BLaER1 treated with 17β-estradiol and CSF1 and Interleukin-3, amounts not matched to agents 10 nM and 100 nM (cell line): Measurements from ENCODE around the gene TRMU.

ENCODE experiments used
- H3K27ac ChIP-seq, 11 experiments: shearing (Covaris generic); formaldehyde crosslinking; 2 replicates each; pipeline ENCODE4 v1.8.1; 2022
- H3K27me3 ChIP-seq, 11 experiments: shearing (Covaris generic); formaldehyde crosslinking; 2 replicates each; pipeline ENCODE4 v1.8.1; 2022
- H3K36me3 ChIP-seq, 11 experiments: shearing (Covaris generic); formaldehyde crosslinking; 2 replicates each; pipeline ENCODE4 v1.8.1; 2022
- H3K4me1 ChIP-seq, 10 experiments: shearing (Covaris generic); formaldehyde crosslinking; 2 replicates each; pipeline ENCODE4 v1.8.1; 2022
- H3K4me2 ChIP-seq, 11 experiments: shearing (Covaris generic); formaldehyde crosslinking; 2 replicates each; pipeline ENCODE4 v1.8.1; 2022
- H3K4me3 ChIP-seq, 10 experiments: shearing (Covaris generic); formaldehyde crosslinking; 2 replicates each; pipeline ENCODE4 v1.8.1; 2022
- H3K9ac ChIP-seq, 11 experiments: shearing (Covaris generic); formaldehyde crosslinking; 2 replicates each; pipeline ENCODE4 v1.8.1; 2022
- H3K9me3 ChIP-seq, 11 experiments: shearing (Covaris generic); formaldehyde crosslinking; replicated peaks in 1 of 11; 2 replicates each; pipeline ENCODE4 v1.8.1; 2022
- H4K20me1 ChIP-seq, 11 experiments: shearing (Covaris generic); formaldehyde crosslinking; 2 replicates each; pipeline ENCODE4 v1.8.1; 2022
- Cebpa-rat ChIP-seq, 11 experiments: shearing (Covaris generic); IDR thresholded peaks; 2 replicates each; pipeline ENCODE4 v1.8.1; 2022

TRMU gene

DNA sequence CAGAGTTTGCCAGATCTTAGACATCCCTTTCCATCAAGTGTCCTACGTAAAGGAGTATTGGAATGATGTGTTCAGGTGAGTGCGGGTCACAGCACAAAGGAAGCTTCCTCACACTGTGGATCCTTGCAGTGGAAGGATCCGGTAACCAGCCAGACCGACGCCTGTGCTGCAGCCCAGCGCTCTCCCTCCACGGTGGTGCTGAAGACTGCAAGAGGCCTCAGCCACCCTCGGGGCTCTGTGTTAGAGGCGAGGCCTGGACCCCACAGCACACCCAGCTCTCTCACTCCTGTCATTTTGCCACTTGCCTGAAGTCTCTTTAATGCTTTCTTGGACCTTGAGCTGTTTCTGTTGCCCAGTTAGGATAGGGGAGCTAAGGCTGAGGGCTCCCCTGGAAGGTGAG, 2.4 kb downstream of the TRMU start:
- Histone ChIP-seq H3K36me3 (peaks cover 54 to 70% (median 63%) of the 10 kb centered on the region in 11 experiments), H3K9ac (0 out of 22 replicates have a peak overlapping the region, but pooled peaks of 3 of the 11 experiments have one; percentile 4 to 90 (median 6)), H3K4me2 (no peak overlapping the region; a peak in 1 of 22 replicates), H3K9me3 (no peaks in the 10 kb centered on the region), H3K4me1 (peaks cover 19 to 24% (median 22%) of the 10 kb centered on the region in 10 experiments), H3K27me3 (no peaks in the 10 kb centered on the region), H4K20me1 (peaks cover 18 to 66% (median 51%) of the 10 kb centered on the region in 11 experiments; a peak in 20 of 22 replicates), H3K27ac (no peak overlapping the region), H3K4me3 (no peak overlapping the region)
- no peak for TF ChIP-seq Cebpa-rat (IDR thresholded peaks at IDR 0.05)

DNA sequence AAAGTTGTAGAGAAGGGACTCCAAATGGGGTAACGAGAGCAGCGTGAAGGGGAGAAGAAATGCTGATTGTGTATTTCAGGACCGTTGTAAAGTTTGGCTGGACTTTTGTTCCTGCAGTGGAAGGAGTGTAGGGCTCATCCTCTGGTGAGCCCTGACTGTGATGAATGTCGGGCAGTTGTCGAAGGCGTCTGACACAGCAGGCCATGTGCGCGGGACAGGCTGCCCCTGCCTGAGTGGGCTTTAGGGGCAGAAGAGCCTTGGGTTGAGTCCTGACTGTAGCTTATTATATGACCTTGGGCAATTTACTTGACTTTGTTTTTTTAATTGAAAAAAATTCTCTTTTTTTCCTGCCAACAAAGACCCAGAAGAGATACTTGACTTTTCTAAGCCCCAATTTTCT, 3.1 kb downstream of the TRMU start:
- peaks cover 62 to 70% (median 64%) of the 10 kb centered on the region in 11 experiments for H3K36me3 ChIP-seq
- no peak for TF ChIP-seq Cebpa-rat (IDR thresholded peaks at IDR 0.05)

DNA sequence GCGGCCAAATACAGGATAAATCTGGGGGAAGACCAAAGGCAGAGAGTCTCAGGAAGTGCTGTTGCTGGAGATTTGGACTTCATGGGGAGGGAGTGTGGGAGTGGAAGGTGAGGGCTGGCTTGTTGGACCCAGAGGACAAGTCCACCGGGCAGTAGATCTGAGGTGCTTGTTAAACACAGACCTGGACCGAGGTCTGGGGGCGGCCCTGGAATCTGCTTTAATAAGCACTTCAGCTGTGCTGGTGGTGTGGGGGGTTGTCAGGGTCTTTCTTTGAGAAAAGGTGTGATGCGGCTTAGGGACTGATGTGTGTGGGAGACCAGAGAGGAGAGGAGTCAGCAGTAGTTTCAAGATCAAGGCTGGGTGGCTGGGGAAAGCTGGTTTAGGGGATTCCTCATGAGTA, 4.4 kb downstream of the TRMU start:
- Histone ChIP-seq H3K9me3 (no peaks in the 10 kb centered on the region), H4K20me1 (peaks cover 21 to 86% (median 70%) of the 10 kb centered on the region in 11 experiments; a peak in 20 of 22 replicates), H3K9ac (no peak overlapping the region), H3K27ac (no peak overlapping the region), H3K4me3 (no peak overlapping the region), H3K36me3 (peaks cover 75 to 81% (median 77%) of the 10 kb centered on the region in 11 experiments), H3K27me3 (no peaks in the 10 kb centered on the region), H3K4me2 (no peak overlapping the region), H3K4me1 (peaks cover 12 to 17% (median 15%) of the 10 kb centered on the region in 10 experiments)
- no peak for TF ChIP-seq Cebpa-rat (IDR thresholded peaks at IDR 0.05)

More for the DNA sequence above, 3.1 kb downstream of the TRMU start:
- Histone ChIP-seq H3K9me3 (no peaks in the 10 kb centered on the region), H3K4me2 (no peak overlapping the region), H3K9ac (peak overlapping the region in 2 of 11 experiments; percentile 9 to 10; a peak in 1 of 22 replicates), H4K20me1 (peaks cover 21 to 73% (median 59%) of the 10 kb centered on the region in 11 experiments; a peak in 20 of 22 replicates), H3K4me1 (peaks cover 19 to 24% (median 22%) of the 10 kb centered on the region in 10 experiments), H3K27me3 (no peaks in the 10 kb centered on the region), H3K4me3 (no peak overlapping the region), H3K27ac (no peak overlapping the region)

DNA sequence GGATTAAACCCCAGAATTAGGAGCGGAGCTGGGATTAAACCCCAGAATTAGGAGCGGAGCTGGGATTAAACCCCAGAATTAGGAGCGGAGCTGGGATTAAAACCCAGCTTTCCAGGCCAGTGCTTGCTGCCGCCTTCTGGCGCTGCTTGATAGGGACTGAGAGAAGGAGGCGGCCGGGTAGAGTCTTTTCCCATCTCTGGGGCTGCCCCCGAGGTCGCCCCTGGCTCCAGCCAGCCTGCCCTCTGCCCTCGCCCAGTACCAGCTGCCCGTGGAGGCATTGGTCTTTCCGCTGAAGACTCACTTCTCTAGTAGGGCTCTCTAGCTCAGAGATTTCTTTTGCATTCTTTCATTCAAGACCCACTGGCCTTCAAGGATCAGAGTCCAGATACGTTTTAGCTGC, 5.2 kb downstream of the TRMU start:
- H3K9me3 ChIP-seq: no peaks in the 10 kb centered on the region
- no peak overlapping the region for H3K4me2 ChIP-seq
- H4K20me1 ChIP-seq: peaks cover 26 to 93% (median 73%) of the 10 kb centered on the region in 11 experiments; a peak in 20 of 22 replicates
- H3K27ac ChIP-seq: no peak overlapping the region
- H3K36me3 ChIP-seq: peaks cover 82 to 88% (median 85%) of the 10 kb centered on the region in 11 experiments
- H3K4me1 ChIP-seq: peaks cover 10 to 15% (median 13%) of the 10 kb centered on the region in 10 experiments
- H3K27me3 ChIP-seq: no peaks in the 10 kb centered on the region
- H3K4me3 ChIP-seq: no peak overlapping the region
- H3K9ac ChIP-seq: no peak overlapping the region
- TF ChIP-seq Cebpa-rat (IDR thresholded peaks at IDR 0.05): no peak

DNA sequence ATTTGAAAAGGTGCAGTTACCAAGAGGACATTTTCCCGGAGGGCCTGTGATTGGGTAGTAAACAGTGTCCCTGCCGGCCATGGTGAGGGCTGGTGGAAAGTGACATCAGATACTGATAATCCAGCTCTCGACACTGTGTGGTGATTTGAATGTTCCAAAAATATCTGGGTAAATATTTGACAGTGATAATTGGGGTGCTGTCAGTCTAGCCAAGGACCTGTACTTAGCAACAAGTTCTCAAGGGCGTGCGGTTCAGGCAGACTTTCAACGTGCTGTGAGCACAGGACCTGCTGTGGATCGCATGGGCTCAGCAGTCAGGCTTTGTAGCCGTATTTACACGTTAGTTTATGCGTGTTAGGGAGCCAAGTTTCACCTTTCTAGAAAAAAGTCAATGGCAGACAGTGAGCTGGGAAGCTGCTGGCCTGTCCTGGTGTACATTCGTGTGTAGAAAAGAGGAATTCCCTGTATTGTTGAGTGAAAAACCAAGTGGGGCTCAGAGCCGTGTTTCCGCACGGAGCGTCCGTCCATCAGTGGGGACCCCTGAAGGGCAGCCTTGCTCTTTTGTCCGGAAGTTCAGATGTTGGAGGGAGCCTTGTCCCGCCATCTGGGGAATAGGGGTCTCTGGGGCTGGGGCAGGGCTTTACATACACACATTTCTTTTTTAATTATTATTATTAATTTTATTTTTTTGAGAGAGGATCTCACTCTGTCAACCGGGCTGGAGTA, 11.3 kb downstream of the TRMU start:
- no peak for TF ChIP-seq Cebpa-rat (IDR thresholded peaks at IDR 0.05)
- no peaks in the 10 kb centered on the region for H3K9me3 ChIP-seq
- no peak overlapping the region for H3K4me2 ChIP-seq
- H3K4me1 ChIP-seq: peaks cover 0 to 7% (median 3%) of the 10 kb centered on the region in 10 experiments; a peak in 7 of 20 replicates
- peaks cover 27 to 99% (median 91%) of the 10 kb centered on the region in 11 experiments; a peak in 21 of 22 replicates for H4K20me1 ChIP-seq
- H3K27ac ChIP-seq: no peak overlapping the region
- H3K4me3 ChIP-seq: no peak overlapping the region
- no peaks in the 10 kb centered on the region for H3K27me3 ChIP-seq
- peaks cover 99 to 100% (median 100%) of the 10 kb centered on the region in 11 experiments for H3K36me3 ChIP-seq
- no peak overlapping the region for H3K9ac ChIP-seq

DNA sequence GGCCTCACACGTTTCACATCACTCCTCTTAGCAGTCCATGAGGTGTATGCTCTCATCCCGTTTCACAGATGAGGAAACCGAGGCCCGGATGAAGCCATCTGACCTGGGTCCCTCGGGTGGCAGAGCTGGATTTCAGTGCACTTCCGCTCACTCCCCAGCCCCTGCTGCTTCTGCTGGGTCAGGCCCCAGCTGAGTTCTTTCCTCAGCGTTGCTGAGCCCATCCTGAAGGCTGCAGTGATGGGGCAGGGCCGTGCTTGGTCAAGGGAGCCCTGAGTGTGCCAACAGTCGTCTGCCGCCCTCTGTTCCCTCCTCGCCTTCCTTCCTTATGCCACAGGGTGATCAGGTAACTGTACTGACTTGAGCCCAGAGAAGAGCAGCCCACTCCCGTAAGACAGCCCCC, 12.1 kb downstream of the TRMU start:
- peaks cover 99 to 100% (median 100%) of the 10 kb centered on the region in 11 experiments for H3K36me3 ChIP-seq
- TF ChIP-seq Cebpa-rat (IDR thresholded peaks at IDR 0.05): no peak

DNA sequence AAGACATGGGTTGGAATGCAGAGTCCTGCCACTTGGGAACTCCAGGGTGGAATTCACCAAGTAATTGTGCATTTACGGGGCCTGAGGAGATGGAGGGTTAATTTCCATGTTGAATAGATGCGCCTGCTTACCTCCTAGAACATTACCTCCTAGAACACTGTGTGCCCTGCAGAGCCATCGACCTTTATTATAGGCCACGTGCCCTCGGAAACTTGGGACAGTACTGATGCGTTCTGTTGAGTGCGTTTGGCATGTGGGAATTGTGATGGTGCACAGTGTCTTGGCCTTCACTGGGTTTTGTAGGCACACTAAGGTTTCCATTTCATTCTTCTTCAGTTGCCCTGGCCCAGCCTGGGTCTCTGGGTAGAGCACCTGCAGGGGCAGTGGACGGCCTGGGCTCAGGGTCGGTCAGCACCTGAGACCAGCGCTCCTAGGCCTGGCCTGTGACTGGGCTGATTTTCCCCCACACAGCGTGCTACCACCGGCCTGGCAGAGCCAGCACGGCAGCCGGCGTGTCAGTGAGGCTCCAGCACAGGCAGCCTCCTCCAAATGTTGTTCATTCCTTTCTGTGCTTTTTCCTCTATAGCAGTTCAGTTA, 12.7 kb downstream of the TRMU start:
- no peak overlapping the region for H3K9ac ChIP-seq
- no peak overlapping the region for H3K4me2 ChIP-seq
- H3K9me3 ChIP-seq: no peaks in the 10 kb centered on the region
- peaks cover 97 to 100% (median 100%) of the 10 kb centered on the region in 11 experiments for H3K36me3 ChIP-seq
- H3K4me1 ChIP-seq: peaks cover 0 to 20% (median 17%) of the 10 kb centered on the region in 10 experiments; a peak in 16 of 20 replicates
- peaks cover 33 to 99% (median 91%) of the 10 kb centered on the region in 11 experiments; a peak in 21 of 22 replicates for H4K20me1 ChIP-seq
- no peak for TF ChIP-seq Cebpa-rat (IDR thresholded peaks at IDR 0.05)
- H3K27me3 ChIP-seq: no peaks in the 10 kb centered on the region
- H3K4me3 ChIP-seq: no peak overlapping the region
- no peak overlapping the region for H3K27ac ChIP-seq

More for the DNA sequence above, 12.1 kb downstream of the TRMU start:
- Histone ChIP-seq H3K9ac (no peak overlapping the region), H3K4me2 (no peak overlapping the region), H3K4me3 (no peak overlapping the region), H3K27ac (no peak overlapping the region), H3K27me3 (no peaks in the 10 kb centered on the region), H3K9me3 (no peaks in the 10 kb centered on the region), H4K20me1 (peaks cover 28 to 99% (median 91%) of the 10 kb centered on the region in 11 experiments; a peak in 21 of 22 replicates), H3K4me1 (peaks cover 0 to 15% (median 11%) of the 10 kb centered on the region in 10 experiments; a peak in 16 of 20 replicates)

DNA sequence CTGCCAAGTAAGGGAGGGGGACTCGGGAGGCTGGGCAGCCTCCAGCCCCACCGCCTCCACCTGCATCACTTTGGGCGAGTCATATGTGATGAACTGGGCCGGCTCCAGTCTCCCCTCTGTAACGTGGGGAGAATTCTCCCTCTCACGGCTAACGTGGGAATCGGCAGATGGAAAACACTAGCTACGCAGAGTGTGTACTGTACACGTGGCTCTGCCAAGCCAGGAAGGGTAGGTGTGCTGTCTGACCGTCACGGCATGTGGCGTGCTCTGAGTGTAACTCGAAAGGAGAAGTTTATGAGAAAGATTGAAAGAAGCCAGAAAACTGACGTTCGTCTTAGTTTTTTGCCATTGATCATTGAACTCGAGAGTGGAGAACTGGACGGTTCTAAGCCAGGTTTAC, 13.7 kb downstream of the TRMU start:
- Histone ChIP-seq H3K36me3 (peaks cover 97 to 100% (median 100%) of the 10 kb centered on the region in 11 experiments), H3K27me3 (no peaks in the 10 kb centered on the region), H4K20me1 (peaks cover 39 to 99% (median 91%) of the 10 kb centered on the region in 11 experiments; a peak in 21 of 22 replicates), H3K4me1 (peaks cover 0 to 31% (median 27%) of the 10 kb centered on the region in 10 experiments; a peak in 16 of 20 replicates), H3K27ac (no peak overlapping the region), H3K9ac (no peak overlapping the region), H3K4me3 (no peak overlapping the region), H3K4me2 (no peak overlapping the region), H3K9me3 (no peaks in the 10 kb centered on the region)
- TF ChIP-seq Cebpa-rat (IDR thresholded peaks at IDR 0.05): no peak

DNA sequence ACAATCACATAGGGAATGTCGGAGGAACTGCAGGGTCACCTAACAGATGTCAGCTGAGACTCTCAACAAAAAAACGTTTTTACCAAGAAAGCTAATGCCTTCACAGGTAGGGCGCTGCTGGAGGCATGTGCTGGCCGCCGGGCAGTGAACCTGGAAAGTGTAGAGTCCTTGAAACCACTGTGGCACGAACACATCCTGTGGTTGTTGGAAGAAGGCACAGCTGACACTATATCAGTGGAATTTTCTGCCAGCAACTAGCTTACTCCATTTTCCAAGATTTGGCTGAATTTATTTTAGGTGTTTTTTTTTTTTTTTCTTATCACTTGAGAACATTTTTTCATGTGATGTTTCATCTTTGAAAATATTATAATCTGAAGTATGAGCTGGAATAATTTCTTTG, 14.2 kb downstream of the TRMU start:
- Histone ChIP-seq H3K27ac (no peak overlapping the region), H3K4me3 (no peak overlapping the region), H3K4me2 (no peak overlapping the region), H3K36me3 (peaks cover 97 to 100% (median 100%) of the 10 kb centered on the region in 11 experiments), H3K27me3 (no peaks in the 10 kb centered on the region), H3K9me3 (no peaks in the 10 kb centered on the region), H4K20me1 (peaks cover 39 to 99% (median 91%) of the 10 kb centered on the region in 11 experiments; a peak in 21 of 22 replicates), H3K4me1 (peaks cover 0 to 34% (median 30%) of the 10 kb centered on the region in 10 experiments; a peak in 16 of 20 replicates), H3K9ac (no peak overlapping the region)
- no peak for TF ChIP-seq Cebpa-rat (IDR thresholded peaks at IDR 0.05)
